HCT116 (cell line): ENCODE results near the gene FBN1. TPM values are rescaled to one million over a fixed set of nuclear protein-coding genes. Genes with fewer than 3 reads are reported as not detected.

ENCODE experiments used
- ATAC-seq: fragments of 200-7000 bp; cut with Tn5 transposase; 2 replicates; pipeline ENCODE4 v1.9.1; 2020; ENCODE audit warnings: mild to moderate bottlenecking, moderate library complexity
- BruUV-seq: library from RNA; stranded (reverse); fragments of 400-500 nt; replicated peaks from 2 replicates; lab custom pipeline; 2021; lab: Mats Ljungman, UMichigan
- CTCF ChIA-PET: fragments of 300-600 bp; sonication (Branson Sonifier 250); formaldehyde crosslinking; loops from one replicate; lab custom pipeline; 2021; ENCODE audit warnings: antibody characterized with exemption; lab: Charles Lee
- POLR2A ChIA-PET: fragments of 300-600, 350-600 bp; sonication (Branson Sonifier 250); formaldehyde crosslinking; loops from one replicate; lab custom pipeline; 2021; ENCODE audit warnings: antibody characterized with exemption; lab: Charles Lee
- RAD21 ChIA-PET, 2 experiments: fragments of 300-600 bp; sonication (Branson Sonifier 250); formaldehyde crosslinking; loops; one replicate each; lab custom pipeline; 2023; ENCODE audit warnings: low total read pairs in 2 of 2; ENCODE audit not compliant: uncharacterized antibody in 2 of 2, unreplicated experiment in 2 of 2, low non-redundant PET in 1 of 2; lab: Charles Lee
- DNase-seq: peaks from one replicate; pipeline ENCODE4 v3.0.0-alpha.2; 2010; ENCODE audit warnings: low read depth, low spot score
- H2AFZ ChIP-seq: fragments of 200-600 bp; shearing (Covaris generic), sonication (generic); 2 replicates; pipeline ENCODE4 v1.6.1; 2017; ENCODE audit warnings: low read depth, mixed run types, mixed read lengths, antibody characterized with exemption, low read length; ENCODE audit not compliant: poor library complexity, severe bottlenecking
- H3K27ac ChIP-seq: 2 replicates; pipeline ENCODE4 v1.5.1; 2012; ENCODE audit warnings: low read depth, low read length
- H3K27me3 ChIP-seq: fragments of 200-600 bp; sonication (generic); 2 replicates; pipeline ENCODE4 v1.6.1; 2016; ENCODE audit warnings: mixed run types, low read length, mixed read lengths; ENCODE audit not compliant: insufficient read depth
- H3K36me3 ChIP-seq, 2 experiments: fragments of 200-500 bp in 1 of 2; fragments of 200-600 bp in 1 of 2; sonication (Bioruptor generic) in 1 of 2; sonication (generic) in 1 of 2; 2 replicates each; pipeline versions ENCODE4 v1.5.1 to v1.6.1; 2014 to 2016; ENCODE audit warnings: low read length in 2 of 2, inconsistent platforms in 1 of 2, mixed read lengths in 1 of 2, mixed run types in 1 of 2; ENCODE audit not compliant: insufficient read depth in 2 of 2, control insufficient read depth in 1 of 2
- H3K4me1 ChIP-seq, 2 experiments: fragments of 200-600 bp in 1 of 2; sonication (generic) in 1 of 2; 2 replicates each; pipeline versions ENCODE4 v1.5.1 to v1.6.1; 2012 to 2017; ENCODE audit warnings: low read length in 2 of 2, inconsistent platforms in 1 of 2, mild to moderate bottlenecking in 1 of 2, mixed read lengths in 1 of 2, mixed run types in 1 of 2, moderate library complexity in 1 of 2; ENCODE audit not compliant: insufficient read depth in 2 of 2, control insufficient read depth in 1 of 2
- H3K4me2 ChIP-seq: fragments of 200-600 bp; sonication (generic); 2 replicates; pipeline ENCODE4 v1.6.1; 2017; ENCODE audit warnings: mixed run types, low read length, mixed read lengths
- H3K4me3 ChIP-seq, 2 experiments: fragments of 200-600 bp in 1 of 2; sonication (generic) in 1 of 2; replicated peaks in 1 of 2; 2 replicates each; pipeline ENCODE4 v1.5.1; 2011 to 2016; ENCODE audit warnings: low read length in 2 of 2, control low read depth in 1 of 2, low read depth in 1 of 2, mild to moderate bottlenecking in 1 of 2, mixed read lengths in 1 of 2, mixed run types in 1 of 2
- H3K79me2 ChIP-seq: fragments of 200-600 bp; sonication (generic); 2 replicates; pipeline ENCODE4 v1.6.1; 2017; ENCODE audit warnings: mild to moderate bottlenecking, mixed run types, low read length, moderate library complexity, mixed read lengths; ENCODE audit not compliant: insufficient read depth
- H3K9ac ChIP-seq: fragments of 200-600 bp; sonication (generic); 2 replicates; pipeline ENCODE4 v1.6.1; 2016; ENCODE audit warnings: low read length, mixed read lengths
- H3K9me2 ChIP-seq: fragments of 200-600 bp; sonication (generic), shearing (Covaris generic); 2 replicates; pipeline ENCODE4 v1.6.1; 2017; ENCODE audit warnings: mixed run types, mild to moderate bottlenecking, moderate library complexity; ENCODE audit not compliant: insufficient read depth
- H3K9me3 ChIP-seq, 2 experiments: fragments of 200-500 bp in 1 of 2; fragments of 200-600 bp in 1 of 2; sonication (Bioruptor generic) in 1 of 2; sonication (generic) in 1 of 2; 2 replicates each; pipeline ENCODE4 v1.6.1; 2014 to 2017; ENCODE audit warnings: low read length in 2 of 2, mixed read lengths in 2 of 2, inconsistent platforms in 1 of 2, low read depth in 1 of 2, mild to moderate bottlenecking in 1 of 2, mixed run types in 1 of 2, moderate library complexity in 1 of 2; ENCODE audit not compliant: control insufficient read depth in 1 of 2, insufficient read depth in 1 of 2
- H4K20me1 ChIP-seq: fragments of 200-600 bp; sonication (generic), shearing (Covaris generic); 2 replicates; pipeline ENCODE4 v1.6.1; 2017; ENCODE audit warnings: mixed run types, mild to moderate bottlenecking, moderate library complexity; ENCODE audit not compliant: insufficient read depth
- ATF3 ChIP-seq: IDR thresholded peaks from 2 replicates; pipeline ENCODE4 v1.6.1; 2012
- CEBPB ChIP-seq: IDR thresholded peaks from 2 replicates; pipeline ENCODE4 v1.6.1; 2012; ENCODE audit warnings: low read depth
- CTCF ChIP-seq, 3 experiments: fragments of 200-600 bp in 1 of 3; sonication (generic) in 1 of 3; IDR thresholded peaks in 2 of 3; conservative IDR thresholded peaks in 1 of 3; 2 replicates each; pipeline ENCODE4 v1.5.1; 2012 to 2017; ENCODE audit warnings: low read depth in 2 of 3, low read length in 2 of 3, antibody characterized with exemption in 1 of 3, borderline replicate concordance in 1 of 3, control low read depth in 1 of 3, mild to moderate bottlenecking in 1 of 3, mixed read lengths in 1 of 3, mixed run types in 1 of 3, moderate library complexity in 1 of 3; ENCODE audit not compliant: insufficient read depth in 1 of 3
- EGR1 ChIP-seq: IDR thresholded peaks from 2 replicates; pipeline ENCODE4 v1.6.1; 2012; ENCODE audit warnings: low read depth
- EZH2 ChIP-seq: fragments of 200-600 bp; sonication (generic); IDR thresholded peaks from 2 replicates; pipeline ENCODE4 v1.6.1; 2017; ENCODE audit warnings: antibody characterized with exemption, mixed run types
- JUND ChIP-seq: IDR thresholded peaks from 2 replicates; pipeline ENCODE4 v1.6.1; 2012
- POLR2AphosphoS5 ChIP-seq: IDR thresholded peaks from 2 replicates; pipeline ENCODE4 v1.6.1; 2011; ENCODE audit warnings: mild to moderate bottlenecking, low read depth, low read length, moderate library complexity
- RAD21 ChIP-seq: IDR thresholded peaks from 2 replicates; pipeline ENCODE4 v1.6.1; 2012; ENCODE audit warnings: low read depth, mild to moderate bottlenecking
- REST ChIP-seq: IDR thresholded peaks from 2 replicates; pipeline ENCODE4 v1.6.1; 2012; ENCODE audit warnings: low read depth
- SIN3A ChIP-seq: IDR thresholded peaks from 2 replicates; pipeline ENCODE4 v1.6.1; 2012; ENCODE audit warnings: low read depth
- SP1 ChIP-seq: IDR thresholded peaks from 2 replicates; pipeline ENCODE4 v1.6.1; 2012; ENCODE audit warnings: low read depth
- SRF ChIP-seq: IDR thresholded peaks from 2 replicates; pipeline ENCODE4 v1.6.1; 2012; ENCODE audit warnings: low read depth
- TCF7L2 ChIP-seq: IDR thresholded peaks from 2 replicates; pipeline ENCODE4 v1.7.0; 2011; ENCODE audit warnings: borderline replicate concordance, inconsistent platforms; ENCODE audit not compliant: insufficient read depth, insufficient read length; ENCODE audit errors: extremely low read depth
- YY1 ChIP-seq: IDR thresholded peaks from 2 replicates; pipeline ENCODE4 v1.6.1; 2011; ENCODE audit warnings: low read length, low read depth, moderate library complexity, mild to moderate bottlenecking; ENCODE audit not compliant: insufficient replicate concordance; ENCODE audit errors: extremely low read depth
- ZNF274 ChIP-seq: fragments of 200-500 bp; sonication (Bioruptor generic); IDR thresholded peaks from 2 replicates; pipeline ENCODE4 v1.6.1; 2014; ENCODE audit warnings: mild to moderate bottlenecking, low read depth, low read length, inconsistent platforms
- intact Hi-C: fragments of 100-400 bp; cut with micrococcal nuclease; formaldehyde crosslinking; loops from 2 replicates; pipeline ENCODE4 v1.10.0; 2022
- total RNA-seq: library from RNA; stranded (reverse); gene quantifications from one replicate; pipeline ENCODE4 v1.2.1, GENCODE V29; 2021; ENCODE audit not compliant: unreplicated experiment

Gene FBN1
- total RNA-seq, 1 experiment from 2014 or later: 1.7 TPM

GRCh38 chr15:48617619-48618018 lies 27.9 kb downstream of the FBN1 start:
- DNase-seq: no peak

GRCh38 chr15:48616216-48616615 lies 29.3 kb downstream of the FBN1 start:
- intact Hi-C loops: no loop called here
- no peaks in the 10 kb centered on the region for H4K20me1 ChIP-seq
- POLR2A ChIA-PET: no interaction called here
- no peak overlapping the region for H2AFZ ChIP-seq
- no peaks in the 10 kb centered on the region for H3K9me3 ChIP-seq
- H3K4me2 ChIP-seq: no peak overlapping the region
- H3K36me3 ChIP-seq: no peaks in the 10 kb centered on the region
- DNase-seq (no peak), ATAC-seq (no peak)
- no peaks in the 10 kb centered on the region for H3K4me1 ChIP-seq
- no peak overlapping the region for H3K9ac ChIP-seq
- CTCF ChIA-PET: no interaction called here
- H3K4me3 ChIP-seq: no peak overlapping the region
- no peaks in the 10 kb centered on the region for H3K9me2 ChIP-seq
- no peaks in the 10 kb centered on the region for H3K27me3 ChIP-seq
- no peak overlapping the region for H3K27ac ChIP-seq
- BruUV-seq: no TSS peak
- RAD21 ChIA-PET: no interaction called here
- no peaks in the 10 kb centered on the region for H3K79me2 ChIP-seq
- no peak for TF ChIP-seq ZNF274
- TF ChIP-seq REST: no peak
- no peak for TF ChIP-seq ATF3
- TF ChIP-seq SIN3A: no peak
- no peak for TF ChIP-seq SRF
- no peak for TF ChIP-seq CTCF (IDR thresholded peaks at IDR 0.05 in 2 of 3, conservative IDR thresholded peaks at IDR 0.05 in 1 of 3; ENCODE audit: borderline replicate concordance in 1 of 3, insufficient read depth in 1 of 3, low read depth in 2 of 3, low read length in 2 of 3)
- no peak for TF ChIP-seq POLR2AphosphoS5
- no peak for TF ChIP-seq TCF7L2
- no peak for TF ChIP-seq CEBPB
- TF ChIP-seq RAD21: no peak

More at GRCh38 chr15:48617619-48618018, 27.9 kb downstream of the FBN1 start:
- no peak overlapping the region for H2AFZ ChIP-seq
- RAD21 ChIA-PET: no interaction called here
- H3K36me3 ChIP-seq: no peaks in the 10 kb centered on the region
- no peaks in the 10 kb centered on the region for H4K20me1 ChIP-seq
- no peak overlapping the region for H3K4me3 ChIP-seq
- no TSS peak for BruUV-seq
- TF ChIP-seq SRF (no peak), EGR1 (no peak), CEBPB (no peak), SIN3A (no peak), JUND (no peak), YY1 (no peak), EZH2 (no peak), POLR2AphosphoS5 (no peak), SP1 (no peak)
- TF ChIP-seq, all 23 proteins: peak for 0
- Histone ChIP-seq H3K27ac (no peak overlapping the region), H3K79me2 (no peaks in the 10 kb centered on the region), H3K9me3 (no peaks in the 10 kb centered on the region), H3K9me2 (no peaks in the 10 kb centered on the region), H3K9ac (no peak overlapping the region), H3K4me1 (no peaks in the 10 kb centered on the region), H3K4me2 (no peak overlapping the region), H3K27me3 (no peaks in the 10 kb centered on the region)
- intact Hi-C loops: no loop called here
- CTCF ChIA-PET: no interaction called here
- POLR2A ChIA-PET: no interaction called here
- ATAC-seq: no peak
